Breast epithelium (tissue), 3 donors: ENCODE data around the gene PTPN1.

Source experiments
- POLR2A ChIP-seq: fragments of 450-650 bp; IDR thresholded peaks from one replicate; pipeline ENCODE4 v1.6.1; 2016; ENCODE audit warnings: antibody characterized with exemption, mild to moderate bottlenecking, moderate library complexity
- TF ChIP-seq, protein P1 (sequence below), 3 donors: fragments of 450-650 bp; IDR thresholded peaks; one replicate each; pipeline ENCODE4 v1.5.1; 2016 to 2017; ENCODE audit warnings: antibody characterized with exemption in 3 of 3, mild to moderate bottlenecking in 3 of 3, moderate library complexity in 3 of 3

DNA sequence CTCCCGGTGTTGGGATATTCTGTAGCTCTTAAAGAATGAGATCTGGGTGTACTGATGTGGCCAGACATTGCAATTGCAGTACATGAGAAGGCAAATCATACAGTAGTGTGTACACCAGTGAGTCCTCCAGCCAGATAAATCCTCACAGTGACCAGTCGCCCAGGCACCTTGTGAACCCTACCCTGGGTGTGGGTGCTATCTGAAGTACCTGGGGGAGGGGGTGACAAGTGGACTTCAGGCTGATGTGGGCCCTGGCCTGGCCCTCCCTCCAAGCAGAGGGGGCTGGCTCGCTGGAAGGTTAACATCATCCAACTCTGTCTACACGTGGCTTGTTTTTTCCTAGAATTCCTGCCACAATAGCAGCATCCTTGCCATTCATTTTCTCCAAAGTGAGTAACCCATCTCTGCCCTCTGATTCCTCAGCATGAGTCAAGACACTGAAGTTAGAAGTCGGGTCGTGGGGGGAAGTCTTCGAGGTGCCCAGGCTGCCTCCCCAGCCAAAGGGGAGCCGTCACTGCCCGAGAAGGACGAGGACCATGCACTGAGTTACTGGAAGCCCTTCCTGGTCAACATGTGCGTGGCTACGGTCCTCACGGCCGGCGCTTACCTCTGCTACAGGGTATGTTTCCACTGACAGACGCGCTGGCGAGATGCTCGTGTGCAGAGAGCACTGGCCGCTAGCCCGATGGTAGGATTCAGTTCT is 70.8 kb downstream of the PTPN1 start:
- no peak for TF ChIP-seq POLR2A
- TF ChIP-seq, protein P1, sequence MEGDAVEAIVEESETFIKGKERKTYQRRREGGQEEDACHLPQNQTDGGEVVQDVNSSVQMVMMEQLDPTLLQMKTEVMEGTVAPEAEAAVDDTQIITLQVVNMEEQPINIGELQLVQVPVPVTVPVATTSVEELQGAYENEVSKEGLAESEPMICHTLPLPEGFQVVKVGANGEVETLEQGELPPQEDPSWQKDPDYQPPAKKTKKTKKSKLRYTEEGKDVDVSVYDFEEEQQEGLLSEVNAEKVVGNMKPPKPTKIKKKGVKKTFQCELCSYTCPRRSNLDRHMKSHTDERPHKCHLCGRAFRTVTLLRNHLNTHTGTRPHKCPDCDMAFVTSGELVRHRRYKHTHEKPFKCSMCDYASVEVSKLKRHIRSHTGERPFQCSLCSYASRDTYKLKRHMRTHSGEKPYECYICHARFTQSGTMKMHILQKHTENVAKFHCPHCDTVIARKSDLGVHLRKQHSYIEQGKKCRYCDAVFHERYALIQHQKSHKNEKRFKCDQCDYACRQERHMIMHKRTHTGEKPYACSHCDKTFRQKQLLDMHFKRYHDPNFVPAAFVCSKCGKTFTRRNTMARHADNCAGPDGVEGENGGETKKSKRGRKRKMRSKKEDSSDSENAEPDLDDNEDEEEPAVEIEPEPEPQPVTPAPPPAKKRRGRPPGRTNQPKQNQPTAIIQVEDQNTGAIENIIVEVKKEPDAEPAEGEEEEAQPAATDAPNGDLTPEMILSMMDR (IDR thresholded peaks at IDR 0.05): no peak
